SK-N-SH (cell line): Measurements from ENCODE around the gene GRP. TPM values are rescaled to one million over a fixed set of nuclear protein-coding genes. Genes with fewer than 3 reads are reported as not detected.

Experiments
- CTCF ChIA-PET: fragments of 300-600, 350-600 bp; formaldehyde crosslinking; extraction: SDS; loops from one replicate; lab custom pipeline; 2021; lab: Yijun Ruan, JAX
- POLR2A ChIA-PET: fragments of 350-600 bp; sonication (Branson Sonifier 250); formaldehyde crosslinking; extraction: SDS; loops from one replicate; lab custom pipeline; 2020; ENCODE audit warnings: antibody characterized with exemption, inconsistent platforms; lab: Yijun Ruan, JAX
- DNase-seq: peaks from one replicate; pipeline ENCODE4 v3.0.0; 2012
- H2AFZ ChIP-seq: fragments of 200-600 bp; sonication (generic); 2 replicates; pipeline ENCODE4 v1.8.1; 2016; ENCODE audit warnings: antibody characterized with exemption, mild to moderate bottlenecking, low read depth
- H3F3A ChIP-seq: fragments of 200-600 bp; sonication (generic); replicated peaks from 2 replicates; pipeline ENCODE3; 2016; ENCODE audit warnings: antibody characterized with exemption, mild to moderate bottlenecking; ENCODE audit not compliant: insufficient read depth
- H3K27ac ChIP-seq, 2 experiments: fragments of 200-500 bp in 1 of 2; fragments of 200-600 bp in 1 of 2; sonication (Bioruptor generic) in 1 of 2; sonication (generic), shearing (Covaris generic) in 1 of 2; 2 replicates each; pipeline versions ENCODE4 v1.5.1 to v1.6.1; 2014 to 2016; ENCODE audit warnings: low read depth in 2 of 2, inconsistent platforms in 1 of 2, low read length in 1 of 2, mild to moderate bottlenecking in 1 of 2, mixed read lengths in 1 of 2
- H3K27me3 ChIP-seq: fragments of 200-600 bp; sonication (generic), shearing (Covaris generic); 2 replicates; pipeline ENCODE4 v1.6.1; 2016; ENCODE audit warnings: mixed run types; ENCODE audit not compliant: insufficient read depth
- H3K36me3 ChIP-seq, 2 experiments: fragments of 200-500 bp in 1 of 2; fragments of 200-600 bp in 1 of 2; sonication (Bioruptor generic) in 1 of 2; sonication (generic) in 1 of 2; replicated peaks in 1 of 2; 2 replicates each; pipeline versions ENCODE3 to v1.5.1; 2014 to 2016; ENCODE audit warnings: low read length in 1 of 2, mild to moderate bottlenecking in 1 of 2; ENCODE audit not compliant: insufficient read depth in 2 of 2, control insufficient read depth in 1 of 2
- H3K4me1 ChIP-seq, 2 experiments: fragments of 200-500 bp in 1 of 2; fragments of 200-600 bp in 1 of 2; sonication (Bioruptor generic) in 1 of 2; sonication (generic), shearing (Covaris generic) in 1 of 2; 2 replicates each; pipeline versions ENCODE4 v1.5.1 to v1.6.1; 2014 to 2016; ENCODE audit warnings: low read depth in 1 of 2, low read length in 1 of 2, mixed run types in 1 of 2; ENCODE audit not compliant: insufficient read depth in 2 of 2, control insufficient read depth in 1 of 2
- H3K4me2 ChIP-seq: fragments of 200-600 bp; sonication (generic), shearing (Covaris generic); 2 replicates; pipeline ENCODE4 v1.6.1; 2017; ENCODE audit warnings: mixed run types
- H3K4me3 ChIP-seq, 2 experiments: fragments of 200-500 bp in 1 of 2; fragments of 200-600 bp in 1 of 2; sonication (Bioruptor generic) in 1 of 2; sonication (generic), shearing (Covaris generic) in 1 of 2; 2 replicates each; pipeline versions ENCODE4 v1.5.1 to v1.8.1; 2014 to 2016; ENCODE audit warnings: low read depth in 2 of 2, inconsistent platforms in 1 of 2, low read length in 1 of 2, mild to moderate bottlenecking in 1 of 2, mixed read lengths in 1 of 2, moderate library complexity in 1 of 2
- H3K79me2 ChIP-seq: fragments of 200-600 bp; sonication (generic); 2 replicates; pipeline ENCODE4 v1.8.1; 2017; ENCODE audit warnings: mild to moderate bottlenecking; ENCODE audit not compliant: insufficient read depth
- H3K9ac ChIP-seq: fragments of 200-600 bp; sonication (generic); 2 replicates; pipeline ENCODE4 v1.6.1; 2017; ENCODE audit warnings: mixed run types
- H3K9me2 ChIP-seq: fragments of 200-600 bp; sonication (generic); 2 replicates; pipeline ENCODE4 v1.6.1; 2017; ENCODE audit warnings: mixed run types
- H3K9me3 ChIP-seq: fragments of 200-600 bp; sonication (generic); 2 replicates; pipeline ENCODE4 v1.6.1; 2017; ENCODE audit warnings: mixed run types, mild to moderate bottlenecking, moderate library complexity
- H4K20me1 ChIP-seq: fragments of 200-600 bp; sonication (generic); 2 replicates; pipeline ENCODE4 v1.6.1; 2017; ENCODE audit warnings: mild to moderate bottlenecking, mixed run types; ENCODE audit not compliant: insufficient read depth
- CHD2 ChIP-seq: fragments of 150-350 bp; IDR thresholded peaks from 2 replicates; pipeline ENCODE4 v1.6.1; 2018; ENCODE audit warnings: low read length; ENCODE audit not compliant: partially characterized antibody
- ELF1 ChIP-seq: IDR thresholded peaks from 2 replicates; pipeline ENCODE4 v1.4.0; 2012
- EP300 ChIP-seq, 2 experiments: IDR thresholded peaks; 2 replicates each; pipeline versions ENCODE4 v1.4.0 to v1.6.1; 2012; ENCODE audit warnings: borderline replicate concordance in 1 of 2, low read depth in 1 of 2, low read length in 1 of 2
- FOXM1 ChIP-seq: IDR thresholded peaks from 2 replicates; pipeline ENCODE4 v1.4.0; 2012; ENCODE audit warnings: low read depth, mild to moderate bottlenecking
- GABPA ChIP-seq: IDR thresholded peaks from 2 replicates; pipeline ENCODE4 v1.4.0; 2012; ENCODE audit warnings: low read depth, mild to moderate bottlenecking
- MEF2A ChIP-seq: IDR thresholded peaks from 2 replicates; pipeline ENCODE4 v1.4.0; 2012; ENCODE audit warnings: low read depth, borderline replicate concordance
- MXI1 ChIP-seq: IDR thresholded peaks from 2 replicates; pipeline ENCODE4 v1.6.1; 2012; ENCODE audit warnings: mild to moderate bottlenecking, low read depth, low read length, improper control_type of control experiment
- PBX3 ChIP-seq: IDR thresholded peaks from 2 replicates; pipeline ENCODE4; 2012
- RAD21 ChIP-seq: IDR thresholded peaks from 2 replicates; pipeline ENCODE4 v1.6.1; 2012; ENCODE audit warnings: mild to moderate bottlenecking, low read length
- RFX5 ChIP-seq: IDR thresholded peaks from 2 replicates; pipeline ENCODE4 v1.6.1; 2012; ENCODE audit warnings: mild to moderate bottlenecking, improper control_type of control experiment, low read length
- TAF1 ChIP-seq: IDR thresholded peaks from 2 replicates; pipeline ENCODE4 v1.6.1; 2012; ENCODE audit warnings: low read depth, mild to moderate bottlenecking, low read length, moderate library complexity, borderline replicate concordance
- TCF12 ChIP-seq: IDR thresholded peaks from 2 replicates; pipeline ENCODE4 v1.4.0; 2012
- WGBS: methylation state at CpG from one replicate; pipeline ENCODE4 v1.1.6; 2017; ENCODE audit warnings: low lambda C conversion rate; 5-methylcytosine and 5-hydroxymethylcytosine counted together
- polyA plus RNA-seq, 3 experiments: library from polyadenylated mRNA; depleted of rRNA; stranded (reverse); fragments of >200 nt; gene quantifications; 2 replicates each; pipeline ENCODE4 v1.2.3, GENCODE V29; 2012

GRP gene
- polyA plus RNA-seq, 1 of the 3 experiments (the other 2 are of a cell fraction): 2.8 TPM

GRCh38 chr18:59242906-59243305 lies 22.9 kb downstream of the GRP start:
- Histone ChIP-seq H3K79me2 (no peaks in the 10 kb centered on the region), H3K4me2 (no peak overlapping the region), H3K9me3 (no peaks in the 10 kb centered on the region), H3F3A (peaks cover 4% of the 10 kb centered on the region), H3K27ac (no peak overlapping the region), H3K27me3 (peaks cover 17% of the 10 kb centered on the region; the same call in 1 of the 2 replicates), H3K9ac (no peak overlapping the region), H3K4me3 (no peak overlapping the region), H3K9me2 (no peaks in the 10 kb centered on the region), H3K4me1 (0 out of 4 replicates have a peak, but pooled peaks cover 0 to 5% of the 10 kb centered on the region in 2 experiments), H3K36me3 (no peaks in the 10 kb centered on the region), H4K20me1 (no peaks in the 10 kb centered on the region), H2AFZ (no peak overlapping the region)
- ChIA-PET POLR2A (no interaction called here), CTCF (no interaction called here)
- no peak for TF ChIP-seq MXI1
- no peak for TF ChIP-seq TCF12
- TF ChIP-seq TAF1: no peak
- TF ChIP-seq GABPA: no peak
- no peak for TF ChIP-seq EP300 (IDR thresholded peaks at IDR 0.05; ENCODE audit: borderline replicate concordance in 1 of 2, low read depth in 1 of 2, low read length in 1 of 2)
- no peak for TF ChIP-seq RAD21
- no peak for TF ChIP-seq CHD2
- TF ChIP-seq ELF1: no peak
- TF ChIP-seq MEF2A: no peak
- TF ChIP-seq RFX5: no peak
- no peak for DNase-seq
- 51% methylated on average over 2 of the region's 2 CpGs for WGBS

- 50% methylated on average over 4 of the region's 4 CpGs for WGBS
- Histone ChIP-seq H3K4me1 (0 out of 4 replicates have a peak, but pooled peaks cover 0 to 4% of the 10 kb centered on the region in 2 experiments), H3F3A (no peaks in the 10 kb centered on the region), H3K9me3 (no peaks in the 10 kb centered on the region), H3K9me2 (no peaks in the 10 kb centered on the region), H4K20me1 (no peaks in the 10 kb centered on the region), H3K27ac (no peak overlapping the region), H3K4me3 (no peak overlapping the region), H3K27me3 (peaks cover 17% of the 10 kb centered on the region; the same call in 1 of the 2 replicates), H3K79me2 (no peaks in the 10 kb centered on the region), H3K36me3 (no peaks in the 10 kb centered on the region), H3K9ac (no peak overlapping the region), H3K4me2 (no peak overlapping the region), H2AFZ (no peak overlapping the region)
- POLR2A ChIA-PET: no interaction called here
- TF ChIP-seq PBX3 (no peak), RFX5 (no peak), FOXM1 (no peak), ELF1 (no peak)
- CTCF ChIA-PET: interaction anchor here (5.2 to 5.3 kb wide), 2 partner anchors 62 to 155 kb away, joined by 92 to 143 read pairs; no protein-coding TSS in a partner anchor
- DNase-seq: no peak
Measured at GRCh38 chr18:59246796-59247195, 26.8 kb downstream of the GRP start.
